ENCODE measurements around the gene ADGRG4. TPM values are rescaled to one million over a fixed set of nuclear protein-coding genes. Genes with fewer than 3 reads are reported as not detected.

The ADGRG4 gene
- total and polyA plus RNA-seq, 5 donors = not detected

DNA sequence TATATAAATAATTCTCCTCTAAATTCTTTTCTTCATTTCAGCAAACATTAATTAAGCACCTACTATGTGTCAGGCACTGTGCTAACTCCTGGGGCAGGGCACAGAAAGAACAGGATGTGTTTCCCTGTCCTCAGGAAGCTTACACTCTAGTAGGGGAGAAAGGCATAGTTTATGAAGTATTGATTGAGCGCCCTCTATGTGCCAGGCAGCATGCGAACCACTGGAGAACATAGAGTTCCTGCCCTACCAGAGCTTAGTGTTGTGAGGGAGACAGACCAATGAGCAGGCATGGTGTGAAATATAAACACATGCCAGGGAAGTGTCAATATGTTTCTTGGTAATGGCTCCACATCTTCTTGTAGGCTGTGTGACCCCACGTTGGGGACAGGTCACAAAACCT is 3.7 kb downstream of the ADGRG4 start:
- no peak for DNase-seq
- whole genome bisulfite sequencing = 62% methylated on average over 3 of the region's 3 CpGs
- H3K9me3 ChIP-seq (ENCODE audit: control insufficient read depth, low read length) = no peaks in the 10 kb centered on the region
- no peak for ATAC-seq
- H3K27ac ChIP-seq (ENCODE audit: low read length) = no peak overlapping the region
- H3K4me1 ChIP-seq (ENCODE audit: control insufficient read depth, insufficient read depth, low read length) = no peaks in the 10 kb centered on the region
- no peaks in the 10 kb centered on the region for H3K27me3 ChIP-seq (ENCODE audit: control insufficient read depth, insufficient read depth)
- no peak overlapping the region for H3K4me3 ChIP-seq (ENCODE audit: low read length)
- intact Hi-C loops (cut with DNase I) = no loop called here

DNA sequence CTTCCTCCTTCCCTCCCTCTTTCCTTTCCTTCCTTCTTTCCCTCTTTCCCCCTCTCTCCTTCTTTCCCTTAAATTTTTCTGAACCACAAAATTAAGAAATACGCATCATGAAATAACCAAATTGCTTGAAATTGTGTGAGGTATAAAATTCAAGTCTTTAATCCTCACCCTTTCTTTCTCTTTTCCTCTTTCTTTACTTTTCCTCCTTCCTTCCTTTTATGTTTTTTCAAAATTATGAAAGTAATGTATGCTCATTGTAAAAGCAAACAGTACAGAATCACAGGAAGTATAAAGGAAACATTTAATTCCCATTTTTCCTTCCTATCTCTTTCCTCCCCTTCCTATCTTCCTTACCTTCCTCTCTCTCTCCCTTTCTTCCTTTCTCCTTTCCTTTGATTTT is 5.4 kb downstream of the ADGRG4 start:
- DNase-seq (no peak), ATAC-seq (no peak)
- intact Hi-C loops (cut with DNase I) = no loop called here
- no peak overlapping the region for H3K4me3 ChIP-seq (ENCODE audit: low read length)
- no peak overlapping the region for H3K27ac ChIP-seq (ENCODE audit: low read length)
- 89% methylated on average over 1 of the region's 1 CpG for WGBS
- no peaks in the 10 kb centered on the region for H3K4me1 ChIP-seq (ENCODE audit: control insufficient read depth, insufficient read depth, low read length)
- no peaks in the 10 kb centered on the region for H3K9me3 ChIP-seq (ENCODE audit: control insufficient read depth, low read length)
- no peaks in the 10 kb centered on the region for H3K27me3 ChIP-seq (ENCODE audit: control insufficient read depth, insufficient read depth)

DNA sequence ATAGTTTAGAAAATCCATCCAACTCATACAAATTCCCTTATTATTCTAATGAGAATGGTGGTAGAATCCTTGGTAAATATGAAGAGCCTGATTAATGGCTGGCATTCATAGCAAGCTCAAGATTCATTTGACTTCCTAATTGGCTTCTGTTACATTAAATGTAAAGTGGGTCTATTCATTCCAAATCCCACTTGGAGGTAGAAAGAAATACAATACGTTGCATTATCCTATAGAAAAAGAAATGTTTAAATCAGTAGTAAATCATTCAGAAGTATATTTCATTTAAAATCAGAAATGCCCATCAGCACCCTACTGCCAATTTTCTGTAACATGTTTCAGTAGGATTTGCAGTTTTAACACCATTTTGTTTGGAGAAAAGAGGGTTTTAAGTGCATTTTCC is 6.7 kb downstream of the ADGRG4 start:
- WGBS = 29% methylated on average over 1 of the region's 1 CpG
- Histone ChIP-seq H3K4me3 (ENCODE audit: low read length) (no peak overlapping the region), H3K27me3 (ENCODE audit: control insufficient read depth, insufficient read depth) (no peaks in the 10 kb centered on the region), H3K27ac (ENCODE audit: low read length) (no peak overlapping the region), H3K4me1 (ENCODE audit: control insufficient read depth, insufficient read depth, low read length) (no peaks in the 10 kb centered on the region), H3K9me3 (ENCODE audit: control insufficient read depth, low read length) (no peaks in the 10 kb centered on the region)
- intact Hi-C loops (cut with DNase I) = no loop called here
- DNase-seq (no peak), ATAC-seq (no peak)

GRCh38 chrX:136310411-136310810 is 9.6 kb downstream of the ADGRG4 start:
- Histone ChIP-seq H3K4me3 (ENCODE audit: low read length) (no peak overlapping the region), H3K9me3 (ENCODE audit: control insufficient read depth, low read length) (no peaks in the 10 kb centered on the region), H3K27ac (ENCODE audit: low read length) (no peak overlapping the region), H3K4me1 (ENCODE audit: control insufficient read depth, insufficient read depth, low read length) (no peaks in the 10 kb centered on the region), H3K27me3 (ENCODE audit: control insufficient read depth, insufficient read depth) (no peaks in the 10 kb centered on the region)
- intact Hi-C loops (cut with DNase I) = no loop called here
- ATAC-seq (no peak), DNase-seq (no peak)
- WGBS = 68% methylated on average over 2 of the region's 2 CpGs

- ATAC-seq (no peak), DNase-seq (peak in 1 of 3 donors; percentile 50)
- H3K27ac ChIP-seq (ENCODE audit: low read length) = no peak overlapping the region
- H3K27me3 ChIP-seq (ENCODE audit: control insufficient read depth, insufficient read depth) = no peaks in the 10 kb centered on the region
- H3K4me3 ChIP-seq (ENCODE audit: low read length) = no peak overlapping the region
- H3K9me3 ChIP-seq (ENCODE audit: control insufficient read depth, low read length) = no peaks in the 10 kb centered on the region
- H3K4me1 ChIP-seq (ENCODE audit: control insufficient read depth, insufficient read depth, low read length) = no peaks in the 10 kb centered on the region
- 56% methylated on average over 2 of the region's 2 CpGs for WGBS
- intact Hi-C loops (cut with DNase I) = no loop called here
Observed at GRCh38 chrX:136318156-136318555, 17.4 kb downstream of the ADGRG4 start.

GRCh38 chrX:136318895-136319597 is 18.3 kb downstream of the ADGRG4 start:
- 84% methylated on average over 8 of the region's 8 CpGs for WGBS
- no peaks in the 10 kb centered on the region for H3K4me1 ChIP-seq (ENCODE audit: control insufficient read depth, insufficient read depth, low read length)
- DNase-seq (no peak), ATAC-seq (no peak)
- no peak overlapping the region for H3K27ac ChIP-seq (ENCODE audit: low read length)
- intact Hi-C loops (cut with DNase I) = no loop called here
- no peaks in the 10 kb centered on the region for H3K27me3 ChIP-seq (ENCODE audit: control insufficient read depth, insufficient read depth)
- H3K4me3 ChIP-seq (ENCODE audit: low read length) = no peak overlapping the region
- H3K9me3 ChIP-seq (ENCODE audit: control insufficient read depth, low read length) = no peaks in the 10 kb centered on the region

DNA sequence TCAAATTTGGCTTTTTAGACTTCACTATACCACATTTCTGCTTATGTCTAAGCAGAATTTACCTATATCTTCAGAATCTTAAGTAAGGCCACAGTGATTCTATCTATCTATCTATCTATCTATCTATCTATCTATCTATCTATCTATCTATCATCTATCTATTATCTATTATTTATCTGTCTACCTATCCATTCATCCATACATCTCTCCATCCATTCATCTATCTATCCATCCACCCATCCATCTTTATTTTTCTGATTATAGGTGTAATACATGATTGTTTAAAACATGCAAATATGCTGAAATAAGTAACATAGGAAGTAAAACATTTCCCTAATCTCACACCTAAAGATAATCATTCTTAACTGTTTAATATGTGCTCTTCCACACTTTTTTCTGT is 18.8 kb downstream of the ADGRG4 start:
- DNase-seq (no peak), ATAC-seq (no peak)
- intact Hi-C loops (cut with DNase I) = no loop called here
- H3K27ac ChIP-seq (ENCODE audit: low read length) = no peak overlapping the region
- no peak overlapping the region for H3K4me3 ChIP-seq (ENCODE audit: low read length)
- no peaks in the 10 kb centered on the region for H3K9me3 ChIP-seq (ENCODE audit: control insufficient read depth, low read length)
- no peaks in the 10 kb centered on the region for H3K27me3 ChIP-seq (ENCODE audit: control insufficient read depth, insufficient read depth)
- no peaks in the 10 kb centered on the region for H3K4me1 ChIP-seq (ENCODE audit: control insufficient read depth, insufficient read depth, low read length)

- WGBS = 72% methylated on average over 3 of the region's 3 CpGs
- H3K4me1 ChIP-seq (ENCODE audit: control insufficient read depth, insufficient read depth, low read length) = no peaks in the 10 kb centered on the region
- ATAC-seq (no peak), DNase-seq (no peak)
- no peak overlapping the region for H3K4me3 ChIP-seq (ENCODE audit: low read length)
- H3K27me3 ChIP-seq (ENCODE audit: control insufficient read depth, insufficient read depth) = no peaks in the 10 kb centered on the region
- intact Hi-C loops (cut with DNase I) = no loop called here
- no peaks in the 10 kb centered on the region for H3K9me3 ChIP-seq (ENCODE audit: control insufficient read depth, low read length)
- H3K27ac ChIP-seq (ENCODE audit: low read length) = no peak overlapping the region
Observed at GRCh38 chrX:136321532-136321931, 20.8 kb downstream of the ADGRG4 start.

DNA sequence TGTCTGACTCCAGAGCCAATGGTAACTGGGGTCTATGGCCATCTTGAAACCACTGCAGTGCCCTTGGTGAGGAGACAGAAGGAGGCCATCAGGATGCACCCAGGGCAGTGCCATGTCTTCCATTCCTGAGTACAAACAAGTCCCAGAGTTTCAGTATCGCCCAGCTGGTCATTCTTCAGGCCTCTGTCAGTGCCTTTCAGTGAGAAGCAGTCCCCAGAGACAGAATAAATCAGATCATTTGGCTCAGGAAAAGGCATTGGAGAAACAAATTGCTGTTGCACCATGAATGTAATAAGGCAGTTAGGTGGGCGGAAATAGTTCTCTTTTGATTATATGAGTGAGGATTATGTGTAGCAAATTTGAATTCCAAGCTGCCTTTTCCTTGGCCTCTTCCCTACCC is 21.3 kb downstream of the ADGRG4 start:
- peak in 1 of 2 donors; percentile 14 for ATAC-seq
- no peak overlapping the region for H3K27ac ChIP-seq (ENCODE audit: low read length)
- 51% methylated on average over 2 of the region's 2 CpGs for WGBS
- H3K27me3 ChIP-seq (ENCODE audit: control insufficient read depth, insufficient read depth) = no peaks in the 10 kb centered on the region
- H3K4me3 ChIP-seq (ENCODE audit: low read length) = no peak overlapping the region
- H3K4me1 ChIP-seq (ENCODE audit: control insufficient read depth, insufficient read depth, low read length) = no peaks in the 10 kb centered on the region
- intact Hi-C loops (cut with DNase I) = no loop called here
- no peaks in the 10 kb centered on the region for H3K9me3 ChIP-seq (ENCODE audit: control insufficient read depth, low read length)
- peak in 1 of 3 donors; percentile 26 for DNase-seq

DNA sequence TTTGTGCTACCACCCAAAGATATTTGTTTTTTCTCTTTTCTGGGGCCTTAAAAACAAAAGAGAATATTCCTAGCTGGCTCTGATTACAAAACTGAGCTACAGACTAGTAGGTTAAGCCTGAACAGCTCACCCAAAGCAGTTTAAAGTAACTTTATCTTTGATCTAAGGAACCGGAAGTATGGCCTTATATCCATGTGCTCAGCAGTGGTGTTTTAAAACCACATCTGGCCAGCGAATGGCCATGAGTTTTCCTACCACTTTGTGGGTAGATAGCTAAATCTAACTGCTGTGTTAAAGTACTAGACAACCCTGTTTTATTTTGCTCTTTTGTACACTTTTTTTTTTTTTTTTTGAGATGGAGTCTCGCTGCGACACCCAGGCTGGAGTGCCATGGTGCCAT is 24.6 kb downstream of the ADGRG4 start:
- intact Hi-C loops (cut with DNase I) = no loop called here
- Histone ChIP-seq H3K4me1 (ENCODE audit: control insufficient read depth, insufficient read depth, low read length) (no peaks in the 10 kb centered on the region), H3K27ac (ENCODE audit: low read length) (no peak overlapping the region), H3K27me3 (ENCODE audit: control insufficient read depth, insufficient read depth) (no peaks in the 10 kb centered on the region), H3K9me3 (ENCODE audit: control insufficient read depth, low read length) (no peaks in the 10 kb centered on the region), H3K4me3 (ENCODE audit: low read length) (no peak overlapping the region)
- DNase-seq (no peak), ATAC-seq (no peak)
- 82% methylated on average over 4 of the region's 4 CpGs for WGBS

- H3K27me3 ChIP-seq (ENCODE audit: control insufficient read depth, insufficient read depth) = no peaks in the 10 kb centered on the region
Observed at GRCh38 chrX:136328933-136329332, 28.2 kb downstream of the ADGRG4 start.

DNA sequence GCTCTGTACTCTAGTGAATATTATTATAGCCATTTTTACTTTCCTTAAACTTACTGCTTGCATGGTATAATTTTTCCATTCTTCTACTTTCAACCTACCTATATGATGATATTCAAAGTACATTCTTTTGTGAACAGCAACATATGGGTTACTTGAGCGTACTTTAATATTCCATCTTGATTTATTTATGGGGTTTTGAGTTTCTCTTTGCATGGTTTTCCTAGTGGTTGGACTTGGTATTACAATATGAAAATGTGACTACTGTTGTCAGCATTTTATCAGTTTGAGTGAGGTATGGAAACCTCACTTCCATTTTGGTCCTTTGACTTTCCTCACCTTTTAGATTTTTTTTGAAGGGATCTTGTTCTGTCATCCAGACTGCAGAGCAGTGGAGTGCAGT is 35.9 kb downstream of the ADGRG4 start:
- no peaks in the 10 kb centered on the region for H3K9me3 ChIP-seq (ENCODE audit: control insufficient read depth, low read length)
- ATAC-seq (no peak), DNase-seq (no peak)
- intact Hi-C loops (cut with DNase I) = no loop called here
- no peak overlapping the region for H3K27ac ChIP-seq (ENCODE audit: low read length)
- H3K4me1 ChIP-seq (ENCODE audit: control insufficient read depth, insufficient read depth, low read length) = no peaks in the 10 kb centered on the region
- H3K27me3 ChIP-seq (ENCODE audit: control insufficient read depth, insufficient read depth) = no peaks in the 10 kb centered on the region
- 87% methylated on average over 1 of the region's 1 CpG for WGBS
- H3K4me3 ChIP-seq (ENCODE audit: low read length) = no peak overlapping the region

More at GRCh38 chrX:136328933-136329332, 28.2 kb downstream of the ADGRG4 start:
- Histone ChIP-seq H3K4me1 (ENCODE audit: control insufficient read depth, insufficient read depth, low read length) (no peaks in the 10 kb centered on the region), H3K27ac (ENCODE audit: low read length) (no peak overlapping the region), H3K4me3 (ENCODE audit: low read length) (no peak overlapping the region), H3K9me3 (ENCODE audit: control insufficient read depth, low read length) (no peaks in the 10 kb centered on the region)
- DNase-seq = no peak
- intact Hi-C loops (cut with DNase I) = no loop called here
- 53% methylated on average over 2 of the region's 2 CpGs for WGBS
- ATAC-seq = no peak
